ENCODE measurements around the gene GPATCH8. TPM values are rescaled to one million over a fixed set of nuclear protein-coding genes. Genes with fewer than 3 reads are reported as not detected.

The GPATCH8 gene
- total RNA-seq, 1 experiment from 2014 or later: 20.0 TPM

Small RNA genes within 50 kb of the gene (small RNA-seq; reads per million reads assigned to genes)
- gene RN7SL258P: 0 reads per million in 2 experiments

Other genes starting within 250 kb of the GPATCH8 start
- gene SLC4A1, start 235.3 kb downstream of the GPATCH8 start, total RNA-seq (2014; rRNA removed; shearing (Covaris generic)): not detected in 2 replicates
- gene RUNDC3A, start 194.8 kb downstream of the GPATCH8 start, total RNA-seq (2014; rRNA removed; shearing (Covaris generic)): not detected in 2 replicates
- gene SLC25A39, start 178.6 kb downstream of the GPATCH8 start, total RNA-seq (2014; rRNA removed; shearing (Covaris generic)): 116 and 127 TPM in 2 replicates
- 138 and 165 TPM in 2 replicates for gene GRN, start 158.1 kb downstream of the GPATCH8 start, total RNA-seq (2014; rRNA removed; shearing (Covaris generic))
- 2.8 and 3.0 TPM in 2 replicates for gene FAM171A2, start 139.6 kb downstream of the GPATCH8 start, total RNA-seq (2014; rRNA removed; shearing (Covaris generic))
- gene ITGA2B, start 113.8 kb downstream of the GPATCH8 start, total RNA-seq (2014; rRNA removed; shearing (Covaris generic)): 7.6 and 10.2 TPM in 2 replicates
- gene FZD2, start 54.1 kb upstream of the GPATCH8 start, total RNA-seq (2014; rRNA removed; shearing (Covaris generic)): 1.7 and 2.0 TPM in 2 replicates
- gene MEIOC, start 153.1 kb upstream of the GPATCH8 start, total RNA-seq (2014; rRNA removed; shearing (Covaris generic)): 0.75 and 0.82 TPM in 2 replicates
- gene CCDC43, start 186.4 kb upstream of the GPATCH8 start, total RNA-seq (2014; rRNA removed; shearing (Covaris generic)): 46.0 and 49.1 TPM in 2 replicates
- gene DBF4B, start 205.3 kb upstream of the GPATCH8 start, total RNA-seq (2014; rRNA removed; shearing (Covaris generic)): 11.5 and 12.9 TPM in 2 replicates